DND-41 (cell line): ENCODE measurements around the gene AP2A2.

ENCODE experiments used
- ATAC-seq: fragments of 200-7000 bp; cut with Tn5 transposase; 3 replicates; pipeline ENCODE4 v1.9.1; 2021; ENCODE audit warnings: low read depth; ENCODE audit not compliant: insufficient read depth
- DNase-seq: peaks from one replicate; pipeline ENCODE4 v3.0.0-alpha.2; 2020
- H2AFZ ChIP-seq: 2 replicates; pipeline ENCODE4 v1.6.0; 2012; ENCODE audit warnings: low read depth, low read length
- H3K27ac ChIP-seq: 2 replicates; pipeline ENCODE4 v1.5.1; 2012; ENCODE audit warnings: low read length, inconsistent platforms
- H3K27me3 ChIP-seq: fragments of 200-600 bp; sonication (generic); 2 replicates; pipeline ENCODE4 v1.6.0; 2012; ENCODE audit warnings: low read length, mild to moderate bottlenecking, inconsistent platforms; ENCODE audit not compliant: insufficient read depth, poor library complexity
- H3K36me3 ChIP-seq: 2 replicates; pipeline ENCODE4 v1.5.1; 2012; ENCODE audit warnings: low read length, inconsistent platforms; ENCODE audit not compliant: insufficient read depth
- H3K4me1 ChIP-seq: 2 replicates; pipeline ENCODE4 v1.5.1; 2012; ENCODE audit warnings: mild to moderate bottlenecking, low read length; ENCODE audit not compliant: insufficient read depth
- H3K4me2 ChIP-seq: 2 replicates; pipeline ENCODE4 v1.6.0; 2012; ENCODE audit warnings: mild to moderate bottlenecking, moderate library complexity, low read length, inconsistent platforms; ENCODE audit not compliant: insufficient read depth
- H3K4me3 ChIP-seq, 2 experiments: fragments of 200-600 bp in 1 of 2; shearing (Covaris generic) in 1 of 2; 2 replicates each; pipeline ENCODE4 v1.5.1; 2012 to 2016; ENCODE audit warnings: inconsistent platforms in 2 of 2, low read length in 2 of 2, mild to moderate bottlenecking in 2 of 2, low read depth in 1 of 2, moderate library complexity in 1 of 2
- H3K79me2 ChIP-seq: 2 replicates; pipeline ENCODE4 v1.6.0; 2012; ENCODE audit warnings: low read length, inconsistent platforms; ENCODE audit not compliant: insufficient read depth
- H3K9ac ChIP-seq: 2 replicates; pipeline ENCODE4 v1.6.0; 2012; ENCODE audit warnings: low read depth, mild to moderate bottlenecking, inconsistent platforms, low read length, moderate library complexity
- H3K9me3 ChIP-seq: 2 replicates; pipeline ENCODE4 v1.5.1; 2012; ENCODE audit warnings: low read length, moderate library complexity, mild to moderate bottlenecking, inconsistent platforms; ENCODE audit not compliant: insufficient read depth, severe bottlenecking
- H4K20me1 ChIP-seq: 2 replicates; pipeline ENCODE4 v1.6.0; 2012; ENCODE audit warnings: low read length; ENCODE audit not compliant: insufficient read depth
- CTCF ChIP-seq: IDR thresholded peaks from 2 replicates; pipeline ENCODE4 v1.5.1; 2012; ENCODE audit warnings: borderline replicate concordance, low read length, moderate library complexity, mild to moderate bottlenecking; ENCODE audit not compliant: poor library complexity, severe bottlenecking; ENCODE audit errors: extremely low read depth
- EZH2 ChIP-seq: IDR thresholded peaks from 3 replicates; pipeline ENCODE4 v1.6.1; 2012; ENCODE audit warnings: borderline replicate concordance, low read depth, mild to moderate bottlenecking, moderate library complexity, low read length, inconsistent platforms; ENCODE audit not compliant: severe bottlenecking

Gene AP2A2

GRCh38 chr11:1028616-1029015, 102.9 kb downstream of the AP2A2 start:
- H3K27ac ChIP-seq, result no peak overlapping the region
- no peak overlapping the region for H3K4me3 ChIP-seq
- no peak overlapping the region for H3K9ac ChIP-seq
- H4K20me1 ChIP-seq, result no peaks in the 10 kb centered on the region; the same call in 1 of the 2 replicates
- H3K27me3 ChIP-seq, result no peaks in the 10 kb centered on the region
- DNase-seq (no peak), ATAC-seq (no peak)
- no peak overlapping the region for H3K4me2 ChIP-seq
- H3K4me1 ChIP-seq, result no peaks in the 10 kb centered on the region
- H3K79me2 ChIP-seq, result no peaks in the 10 kb centered on the region
- H2AFZ ChIP-seq, result no peak overlapping the region
- TF ChIP-seq CTCF, result no peak
- TF ChIP-seq EZH2, result no peak
- H3K36me3 ChIP-seq, result no peaks in the 10 kb centered on the region
- no peaks in the 10 kb centered on the region for H3K9me3 ChIP-seq

- no peak overlapping the region for H3K4me3 ChIP-seq
- H3K4me2 ChIP-seq, result no peak overlapping the region
- ATAC-seq (no peak), DNase-seq (no peak)
- no peak overlapping the region for H2AFZ ChIP-seq
- H3K9ac ChIP-seq, result no peak overlapping the region
- no peak overlapping the region for H3K27ac ChIP-seq
- no peaks in the 10 kb centered on the region for H3K79me2 ChIP-seq
- H3K4me1 ChIP-seq, result no peaks in the 10 kb centered on the region
- no peaks in the 10 kb centered on the region for H3K27me3 ChIP-seq
- H3K36me3 ChIP-seq, result no peaks in the 10 kb centered on the region
- no peaks in the 10 kb centered on the region for H3K9me3 ChIP-seq
- no peak for TF ChIP-seq CTCF
- TF ChIP-seq EZH2, result no peak
- H4K20me1 ChIP-seq, result no peaks in the 10 kb centered on the region; the same call in 1 of the 2 replicates
Measured at GRCh38 chr11:1029051-1029450, 103.4 kb downstream of the AP2A2 start.

GRCh38 chr11:1029654-1030053, 104.0 kb downstream of the AP2A2 start:
- Histone ChIP-seq H3K9ac (no peak overlapping the region), H3K9me3 (no peaks in the 10 kb centered on the region), H3K4me2 (no peak overlapping the region), H3K27ac (no peak overlapping the region), H4K20me1 (no peaks in the 10 kb centered on the region; the same call in 1 of the 2 replicates), H3K36me3 (no peaks in the 10 kb centered on the region), H3K27me3 (no peaks in the 10 kb centered on the region), H3K79me2 (no peaks in the 10 kb centered on the region), H2AFZ (no peak overlapping the region), H3K4me1 (no peaks in the 10 kb centered on the region), H3K4me3 (no peak overlapping the region)
- TF ChIP-seq CTCF, result no peak
- TF ChIP-seq EZH2, result no peak
- no peak for DNase-seq
- ATAC-seq, result no peak

GRCh38 chr11:1030086-1030485, 104.4 kb downstream of the AP2A2 start:
- H3K9me3 ChIP-seq, result no peaks in the 10 kb centered on the region
- H3K4me2 ChIP-seq, result no peak overlapping the region
- no peaks in the 10 kb centered on the region; the same call in 1 of the 2 replicates for H4K20me1 ChIP-seq
- no peak overlapping the region for H3K4me3 ChIP-seq
- ATAC-seq, result no peak
- DNase-seq, result no peak
- H2AFZ ChIP-seq, result no peak overlapping the region
- no peaks in the 10 kb centered on the region for H3K4me1 ChIP-seq
- no peaks in the 10 kb centered on the region for H3K79me2 ChIP-seq
- TF ChIP-seq EZH2 (no peak), CTCF (no peak)
- no peaks in the 10 kb centered on the region for H3K36me3 ChIP-seq
- H3K9ac ChIP-seq, result no peak overlapping the region
- no peak overlapping the region for H3K27ac ChIP-seq
- H3K27me3 ChIP-seq, result no peaks in the 10 kb centered on the region
